ENCODE measurements around the gene ACTN4. TPM values are rescaled to one million over a fixed set of nuclear protein-coding genes. Genes with fewer than 3 reads are reported as not detected.

The ACTN4 gene
- total and polyA plus RNA-seq, 2 donors (not counting 3 experiments of a cell fraction or from before 2014, with no cell fraction given), result 313 to 748 TPM

DNA sequence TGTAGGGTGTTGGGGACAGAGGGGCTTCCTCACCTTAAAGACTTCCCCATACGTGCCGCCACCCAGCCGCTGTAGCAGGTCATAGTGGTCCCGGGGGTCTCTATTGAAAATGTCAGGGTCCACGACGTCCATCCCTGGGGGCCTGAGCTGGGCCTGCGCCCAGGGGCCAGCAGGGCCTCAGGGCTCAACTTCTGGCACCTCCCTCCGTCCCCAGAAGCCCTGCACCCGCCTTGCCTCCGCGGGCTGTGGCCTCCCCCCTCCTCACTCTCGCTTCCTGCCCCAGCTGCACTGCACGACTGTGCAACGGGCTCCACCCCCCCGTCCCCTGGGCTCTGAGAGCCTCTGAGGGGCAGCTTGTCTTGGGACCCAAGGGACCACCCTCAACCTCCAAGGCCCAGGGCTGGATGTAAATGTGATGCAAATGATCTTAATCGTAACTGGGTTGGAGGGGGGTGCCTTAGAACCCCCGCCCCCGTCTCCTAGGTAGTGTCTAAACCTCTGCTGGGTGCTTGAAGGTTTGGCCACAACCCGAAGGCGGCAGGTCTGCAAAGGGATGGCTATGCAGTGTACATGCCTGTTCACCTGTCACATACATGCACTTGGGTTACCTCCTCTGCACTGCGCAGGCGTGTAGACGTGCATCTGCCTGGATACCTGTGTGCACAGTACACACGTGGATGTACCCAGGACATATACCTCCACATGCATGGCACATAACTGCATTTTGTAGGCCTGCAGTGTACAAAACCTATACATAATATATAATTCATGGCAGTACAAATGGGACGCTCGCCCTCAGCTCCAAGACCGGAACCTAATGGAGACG, 29.5 kb upstream of the ACTN4 start, which contains the start of gene MAP4K1:
Gene MAP4K1, minus strand, starts transcription at position 190 of the 826 bp plus-strand sequence. Its CDS starts 58 bp downstream, at position 132.
- FAIRE-seq (peak; percentile 31), DNase-seq (ENCODE audit: low read depth, low spot score) (no peak)
- ChIA-PET POLR2A (interaction anchor here (0.5 to 2.0 kb wide), 2 partner anchors 30 to 206 kb away, joined by 3 to 7 read pairs; partner anchors contain the start of gene ACTN4), CTCF (interaction anchor here (0.5 to 3.6 kb wide), 11 partner anchors 16 to 313 kb away, joined by 3 to 23 read pairs (median 4); partner anchors contain the start of genes FAM98C, MRPS12 and SARS2)
- no peaks in the 10 kb centered on the region for H3K9me1 ChIP-seq (replicated peaks; ENCODE audit: control insufficient read depth, extremely low read depth, insufficient read depth, low read length)
- H3K4me1 ChIP-seq (ENCODE audit: control insufficient read depth, extremely low read depth, insufficient read depth, low read length), result peaks cover 14% of the 10 kb centered on the region
- no peaks in the 10 kb centered on the region for H3K27me3 ChIP-seq (ENCODE audit: control insufficient read depth in 2 of 2, insufficient read depth in 2 of 2, low read length in 2 of 2)
- peak within 1 kb of the TSS; percentile 62 for H3K4me2 ChIP-seq (ENCODE audit: insufficient read depth, low read length)
- peaks cover 0 to 4% of the 10 kb centered on the region in 2 experiments for H3K36me3 ChIP-seq (ENCODE audit: control insufficient read depth in 2 of 2, extremely low read depth in 1 of 2, insufficient read depth in 2 of 2, low read length in 2 of 2)
- H3K9me3 ChIP-seq (replicated peaks; ENCODE audit: control insufficient read depth, insufficient read depth, low read length), result no peaks in the 10 kb centered on the region
- H4K20me1 ChIP-seq (replicated peaks; ENCODE audit: control insufficient read depth, extremely low read depth, insufficient read depth, low read length), result no peaks in the 10 kb centered on the region
- peak within 1 kb of the TSS; percentile 85 for H3K9ac ChIP-seq (replicated peaks; ENCODE audit: extremely low read depth, insufficient read depth, low read length)
- peaks cover 14% of the 10 kb centered on the region for H3K79me2 ChIP-seq (ENCODE audit: control insufficient read depth, insufficient read depth, low read length)
- peak within 1 kb of the TSS; percentile 5 to 99 (median 73) for H3K4me3 ChIP-seq (replicated peaks in 1 of 3; ENCODE audit: insufficient read depth in 1 of 3, low read depth in 1 of 3, low read length in 3 of 3)
- dilution Hi-C loops (cut with MboI; ENCODE audit: extremely low pct_ligation_motif_present, low sequenced_read_pairs) (no loop called here), intact Hi-C loops (cut with micrococcal nuclease) (loop anchor here (2.0 kb wide), 2 partner anchors 73 to 357 kb away; partner anchors contain the start of gene FBXO17)
- H2AFZ ChIP-seq (ENCODE audit: low read depth, low read length), result peak within 1 kb of the TSS; percentile 66
- peak within 1 kb of the TSS; percentile 7 for H3K27ac ChIP-seq (ENCODE audit: insufficient read depth, low read depth, low read length)
- BruUV-seq (replicated peaks), result no TSS peak
- TF ChIP-seq, protein P1, sequence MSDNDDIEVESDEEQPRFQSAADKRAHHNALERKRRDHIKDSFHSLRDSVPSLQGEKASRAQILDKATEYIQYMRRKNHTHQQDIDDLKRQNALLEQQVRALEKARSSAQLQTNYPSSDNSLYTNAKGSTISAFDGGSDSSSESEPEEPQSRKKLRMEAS (IDR thresholded peaks at IDR 0.05; ENCODE audit: insufficient read depth, insufficient read length), result no peak
- TF ChIP-seq JUN (IDR thresholded peaks at IDR 0.05; ENCODE audit: borderline replicate concordance, insufficient read depth, insufficient read length, low read depth) (no peak), POLR2AphosphoS5 (IDR thresholded peaks at IDR 0.05; ENCODE audit: insufficient read depth, low read depth, low read length) (no peak), EZH2 (IDR thresholded peaks at IDR 0.05; ENCODE audit: borderline replicate concordance, low read depth, low read length, severe bottlenecking) (no peak), GATA2 (IDR thresholded peaks at IDR 0.05; ENCODE audit: insufficient read depth, insufficient read length, low read depth, low read length) (no peak), MYC (IDR thresholded peaks at IDR 0.05; ENCODE audit: low read depth, low read length) (no peak), POLR2A (IDR thresholded peaks at IDR 0.05; ENCODE audit: low read depth, low read length) (no peak), FOS (IDR thresholded peaks at IDR 0.05; ENCODE audit: borderline replicate concordance, insufficient read depth, low read length) (no peak)
- TF ChIP-seq, protein P2, sequence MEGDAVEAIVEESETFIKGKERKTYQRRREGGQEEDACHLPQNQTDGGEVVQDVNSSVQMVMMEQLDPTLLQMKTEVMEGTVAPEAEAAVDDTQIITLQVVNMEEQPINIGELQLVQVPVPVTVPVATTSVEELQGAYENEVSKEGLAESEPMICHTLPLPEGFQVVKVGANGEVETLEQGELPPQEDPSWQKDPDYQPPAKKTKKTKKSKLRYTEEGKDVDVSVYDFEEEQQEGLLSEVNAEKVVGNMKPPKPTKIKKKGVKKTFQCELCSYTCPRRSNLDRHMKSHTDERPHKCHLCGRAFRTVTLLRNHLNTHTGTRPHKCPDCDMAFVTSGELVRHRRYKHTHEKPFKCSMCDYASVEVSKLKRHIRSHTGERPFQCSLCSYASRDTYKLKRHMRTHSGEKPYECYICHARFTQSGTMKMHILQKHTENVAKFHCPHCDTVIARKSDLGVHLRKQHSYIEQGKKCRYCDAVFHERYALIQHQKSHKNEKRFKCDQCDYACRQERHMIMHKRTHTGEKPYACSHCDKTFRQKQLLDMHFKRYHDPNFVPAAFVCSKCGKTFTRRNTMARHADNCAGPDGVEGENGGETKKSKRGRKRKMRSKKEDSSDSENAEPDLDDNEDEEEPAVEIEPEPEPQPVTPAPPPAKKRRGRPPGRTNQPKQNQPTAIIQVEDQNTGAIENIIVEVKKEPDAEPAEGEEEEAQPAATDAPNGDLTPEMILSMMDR (IDR thresholded peaks at IDR 0.05; ENCODE audit: extremely low read depth in 1 of 2, insufficient read depth in 1 of 2, low read depth in 1 of 2, low read length in 2 of 2), result no peak
